Measurements from ENCODE around the gene GPR162.

The GPR162 gene

GRCh38 chr12:6846316-6846869 is 24.8 kb downstream of the GPR162 start (continued):
- TF ChIP-seq POU6F1 (CRISPR knock-in tag; IDR thresholded peaks at IDR 0.05; ENCODE audit: borderline replicate concordance, low read depth) = no peak
- TF ChIP-seq TOX (CRISPR knock-in tag; IDR thresholded peaks at IDR 0.05; ENCODE audit: borderline replicate concordance) = no peak
- no peak for TF ChIP-seq ZC3H10 (CRISPR knock-in tag; IDR thresholded peaks at IDR 0.05)
- no peak for TF ChIP-seq ISL1 (CRISPR knock-in tag; IDR thresholded peaks at IDR 0.05)
- TF ChIP-seq PPARA (CRISPR knock-in tag; IDR thresholded peaks at IDR 0.05; ENCODE audit: borderline replicate concordance) = no peak
- no peak for TF ChIP-seq ZNF8 (CRISPR knock-in tag; IDR thresholded peaks at IDR 0.05)
- TF ChIP-seq RARB (CRISPR knock-in tag; IDR thresholded peaks at IDR 0.05) = no peak
- TF ChIP-seq BACH2 (CRISPR knock-in tag; IDR thresholded peaks at IDR 0.05; ENCODE audit: borderline replicate concordance) = no peak

- TF ChIP-seq ZNF565 (CRISPR knock-in tag; conservative IDR thresholded peaks at IDR 0.05; ENCODE audit: low read depth) (no peak), CREB5 (CRISPR knock-in tag; IDR thresholded peaks at IDR 0.05; ENCODE audit: low read depth) (no peak), TSHZ2 (CRISPR knock-in tag; IDR thresholded peaks at IDR 0.05) (no peak), ESRRG (CRISPR knock-in tag; IDR thresholded peaks at IDR 0.05) (no peak), CSDC2 (CRISPR knock-in tag; IDR thresholded peaks at IDR 0.05) (no peak), TCF4 (CRISPR knock-in tag; IDR thresholded peaks at IDR 0.05; ENCODE audit: borderline replicate concordance) (no peak), RARB (CRISPR knock-in tag; IDR thresholded peaks at IDR 0.05) (no peak), ZNF8 (CRISPR knock-in tag; IDR thresholded peaks at IDR 0.05) (no peak), ISL1 (CRISPR knock-in tag; IDR thresholded peaks at IDR 0.05) (no peak), POU6F1 (CRISPR knock-in tag; IDR thresholded peaks at IDR 0.05; ENCODE audit: borderline replicate concordance, low read depth) (no peak), PATZ1 (CRISPR knock-in tag; IDR thresholded peaks at IDR 0.05; ENCODE audit: borderline replicate concordance) (no peak), OSR1 (CRISPR knock-in tag; IDR thresholded peaks at IDR 0.05) (no peak)
- no peak for ATAC-seq
These were observed 26.1 kb downstream of the GPR162 start for GRCh38 chr12:6847676-6848075.

GRCh38 chr12:6849427-6849826 is 27.8 kb downstream of the GPR162 start:
- ATAC-seq = no peak
- no peak for TF ChIP-seq PATZ1 (CRISPR knock-in tag; IDR thresholded peaks at IDR 0.05; ENCODE audit: borderline replicate concordance)
- no peak for TF ChIP-seq SNAI2 (CRISPR knock-in tag; IDR thresholded peaks at IDR 0.05)
- no peak for TF ChIP-seq RARB (CRISPR knock-in tag; IDR thresholded peaks at IDR 0.05)
- no peak for TF ChIP-seq ZFP30 (CRISPR knock-in tag; IDR thresholded peaks at IDR 0.05)
- TF ChIP-seq CSRNP3 (CRISPR knock-in tag; IDR thresholded peaks at IDR 0.05) = no peak
- no peak for TF ChIP-seq ZC3H10 (CRISPR knock-in tag; IDR thresholded peaks at IDR 0.05)
- no peak for TF ChIP-seq TCF4 (CRISPR knock-in tag; IDR thresholded peaks at IDR 0.05; ENCODE audit: borderline replicate concordance)
- no peak for TF ChIP-seq ARNTL (CRISPR knock-in tag; IDR thresholded peaks at IDR 0.05; ENCODE audit: borderline replicate concordance, low read depth)
- TF ChIP-seq CREB5 (CRISPR knock-in tag; IDR thresholded peaks at IDR 0.05; ENCODE audit: low read depth) = no peak
- no peak for TF ChIP-seq PPARA (CRISPR knock-in tag; IDR thresholded peaks at IDR 0.05; ENCODE audit: borderline replicate concordance)
- TF ChIP-seq ZNF565 (CRISPR knock-in tag; conservative IDR thresholded peaks at IDR 0.05; ENCODE audit: low read depth) = no peak
- no peak for TF ChIP-seq ZFP3 (CRISPR knock-in tag; IDR thresholded peaks at IDR 0.05)
- no peak for TF ChIP-seq OSR1 (CRISPR knock-in tag; IDR thresholded peaks at IDR 0.05)
- no peak for TF ChIP-seq CSDC2 (CRISPR knock-in tag; IDR thresholded peaks at IDR 0.05)
- TF ChIP-seq BACH2 (CRISPR knock-in tag; IDR thresholded peaks at IDR 0.05; ENCODE audit: borderline replicate concordance) = no peak
- TF ChIP-seq ISL1 (CRISPR knock-in tag; IDR thresholded peaks at IDR 0.05) = no peak
